ENCODE results near the gene HIVEP3. TPM values are rescaled to one million over a fixed set of nuclear protein-coding genes. Genes with fewer than 3 reads are reported as not detected.

The HIVEP3 gene
- polyA plus RNA-seq, 1 donor (not counting 4 experiments of a cell fraction or from before 2014, with no cell fraction given) = 1.1 TPM

- Histone ChIP-seq H3K4me3 (ENCODE audit: control insufficient read depth in 2 of 3, extremely low read depth in 1 of 3, insufficient read depth in 2 of 3, low read depth in 1 of 3, low read length in 3 of 3) (no peak overlapping the region), H3K36me3 (ENCODE audit: control insufficient read depth in 2 of 2, extremely low read depth in 1 of 2, insufficient read depth in 2 of 2, low read length in 2 of 2) (no peaks in the 10 kb centered on the region), H3K4me1 (ENCODE audit: control insufficient read depth, extremely low read depth, insufficient read depth, low read length) (no peaks in the 10 kb centered on the region), H3K27me3 (ENCODE audit: control insufficient read depth, extremely low read depth, insufficient read depth, low read length) (no peaks in the 10 kb centered on the region), H3K9me3 (ENCODE audit: control insufficient read depth, low read depth, low read length) (no peaks in the 10 kb centered on the region), H3K79me2 (ENCODE audit: control insufficient read depth, insufficient read depth, low read length) (no peaks in the 10 kb centered on the region), H3K9me1 (ENCODE audit: control insufficient read depth, extremely low read depth, insufficient read depth, low read length) (no peaks in the 10 kb centered on the region), H4K20me1 (ENCODE audit: control insufficient read depth, extremely low read depth, insufficient read depth, low read length) (no peaks in the 10 kb centered on the region), H3K27ac (ENCODE audit: control insufficient read depth, insufficient read depth, low read length) (no peak overlapping the region), H2AFZ (ENCODE audit: control insufficient read depth, low read length) (no peak overlapping the region), H3K4me2 (ENCODE audit: control insufficient read depth, extremely low read depth, insufficient read depth, low read depth, low read length) (no peak overlapping the region), H3K9ac (ENCODE audit: control insufficient read depth, extremely low read depth, insufficient read depth, low read length) (no peak overlapping the region)
- FAIRE-seq = no peak
- DNase-seq (ENCODE audit: low read depth, low spot score) = no peak
- no peak for TF ChIP-seq CTCF (optimal IDR thresholded peaks at IDR 0.05 in 1 of 3, IDR thresholded peaks at IDR 0.05 in 1 of 3, conservative IDR thresholded peaks at IDR 0.05 in 1 of 3; ENCODE audit: extremely low read depth in 1 of 3, insufficient read depth in 2 of 3, low read length in 3 of 3)
- no peak for TF ChIP-seq EZH2 (IDR thresholded peaks at IDR 0.05; ENCODE audit: low read length)
- dilution Hi-C loops (cut with MboI; ENCODE audit: extremely low pct_ligation_motif_present, low sequenced_read_pairs) = no loop called here
Measured at GRCh38 chr1:41833519-41834000, 85.2 kb downstream of the HIVEP3 start.

- H3K36me3 ChIP-seq (ENCODE audit: control insufficient read depth in 2 of 2, extremely low read depth in 1 of 2, insufficient read depth in 2 of 2, low read length in 2 of 2) = no peaks in the 10 kb centered on the region
- H3K27ac ChIP-seq (ENCODE audit: control insufficient read depth, insufficient read depth, low read length) = no peak overlapping the region
- H3K9me1 ChIP-seq (ENCODE audit: control insufficient read depth, extremely low read depth, insufficient read depth, low read length) = no peaks in the 10 kb centered on the region
- no peak overlapping the region for H3K4me3 ChIP-seq (ENCODE audit: control insufficient read depth in 2 of 3, extremely low read depth in 1 of 3, insufficient read depth in 2 of 3, low read depth in 1 of 3, low read length in 3 of 3)
- FAIRE-seq (no peak), DNase-seq (ENCODE audit: low read depth, low spot score) (no peak)
- H3K27me3 ChIP-seq (ENCODE audit: control insufficient read depth, extremely low read depth, insufficient read depth, low read length) = peaks cover 5% of the 10 kb centered on the region
- no peaks in the 10 kb centered on the region for H4K20me1 ChIP-seq (ENCODE audit: control insufficient read depth, extremely low read depth, insufficient read depth, low read length)
- H3K4me2 ChIP-seq (ENCODE audit: control insufficient read depth, extremely low read depth, insufficient read depth, low read depth, low read length) = no peak overlapping the region
- H3K4me1 ChIP-seq (ENCODE audit: control insufficient read depth, extremely low read depth, insufficient read depth, low read length) = no peaks in the 10 kb centered on the region
- H3K9me3 ChIP-seq (ENCODE audit: control insufficient read depth, low read depth, low read length) = no peaks in the 10 kb centered on the region
- TF ChIP-seq CTCF (optimal IDR thresholded peaks at IDR 0.05 in 1 of 3, IDR thresholded peaks at IDR 0.05 in 1 of 3, conservative IDR thresholded peaks at IDR 0.05 in 1 of 3; ENCODE audit: extremely low read depth in 1 of 3, insufficient read depth in 2 of 3, low read length in 3 of 3) (no peak), EZH2 (IDR thresholded peaks at IDR 0.05; ENCODE audit: low read length) (no peak)
- no peak overlapping the region for H3K9ac ChIP-seq (ENCODE audit: control insufficient read depth, extremely low read depth, insufficient read depth, low read length)
- dilution Hi-C loops (cut with MboI; ENCODE audit: extremely low pct_ligation_motif_present, low sequenced_read_pairs) = no loop called here
- H2AFZ ChIP-seq (ENCODE audit: control insufficient read depth, low read length) = no peak overlapping the region
- no peaks in the 10 kb centered on the region for H3K79me2 ChIP-seq (ENCODE audit: control insufficient read depth, insufficient read depth, low read length)
Measured at GRCh38 chr1:41830726-41831125, 88.0 kb downstream of the HIVEP3 start.

All from keratinocyte (primary cell).